HUES64 (cell line): ENCODE results near the gene TRIM43B.
"Not testable (repeated sequence)": the region's sequence is repeated elsewhere in the genome, so short reads cannot be mapped to it uniquely, and the experiment has no call there.

Experiments used
- H3K27ac ChIP-seq: 2 replicates; pipeline ENCODE4 v1.7.0; 2013; ENCODE audit warnings: low read depth, low read length, inconsistent platforms
- H3K27me3 ChIP-seq: 2 replicates; pipeline ENCODE4 v1.6.1; 2013; ENCODE audit warnings: mild to moderate bottlenecking, low read length; ENCODE audit not compliant: insufficient read depth
- H3K36me3 ChIP-seq: 2 replicates; pipeline ENCODE4 v1.6.1; 2013; ENCODE audit warnings: mild to moderate bottlenecking, low read length; ENCODE audit not compliant: insufficient read depth
- H3K4me1 ChIP-seq: 2 replicates; pipeline ENCODE4 v1.6.1; 2013; ENCODE audit warnings: mild to moderate bottlenecking, low read length, moderate library complexity; ENCODE audit not compliant: insufficient read depth
- H3K4me3 ChIP-seq: 2 replicates; pipeline ENCODE4 v1.5.1; 2013; ENCODE audit warnings: mild to moderate bottlenecking, low read length, moderate library complexity
- H3K9ac ChIP-seq: 2 replicates; pipeline ENCODE4 v1.6.1; 2013; ENCODE audit warnings: mild to moderate bottlenecking, low read depth, low read length
- H3K9me3 ChIP-seq: 2 replicates; pipeline ENCODE4 v1.6.1; 2013; ENCODE audit warnings: low read depth, low read length; ENCODE audit not compliant: insufficient read depth
- WGBS: fragments of 150-250, 120-280 bp; methylation state at CpG from one replicate; pipeline ENCODE4 v1.1.7; 2013; ENCODE audit warnings: missing lambda C conversion rate; 5-methylcytosine and 5-hydroxymethylcytosine counted together

Gene TRIM43B

DNA sequence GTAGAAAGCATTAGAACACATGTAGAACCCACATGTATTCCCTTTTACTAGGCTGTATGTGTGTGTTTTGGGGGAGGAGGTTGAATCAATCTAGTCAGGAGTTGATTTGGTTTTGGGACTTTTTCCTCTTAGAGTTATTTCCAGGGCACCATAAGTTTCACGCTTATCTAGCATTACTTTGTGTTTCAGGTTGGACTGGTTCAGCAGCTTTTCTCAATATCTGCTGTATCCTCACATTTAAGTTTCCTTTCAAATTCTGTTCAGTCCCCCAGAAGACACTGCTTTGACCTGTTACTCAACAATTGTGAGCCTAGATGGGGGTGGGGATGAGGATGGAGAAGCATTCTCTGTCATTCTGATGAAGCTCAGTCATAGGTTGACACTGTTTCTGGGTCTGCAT, 7.5 kb upstream of the TRIM43B start:
- H3K4me1 ChIP-seq, H3K27ac ChIP-seq, H3K9ac ChIP-seq, H3K27me3 ChIP-seq, H3K9me3 ChIP-seq, H3K4me3 ChIP-seq, H3K36me3 ChIP-seq: not testable (repeated sequence)
- WGBS, result 91% methylated on average over 1 of the region's 1 CpG

DNA sequence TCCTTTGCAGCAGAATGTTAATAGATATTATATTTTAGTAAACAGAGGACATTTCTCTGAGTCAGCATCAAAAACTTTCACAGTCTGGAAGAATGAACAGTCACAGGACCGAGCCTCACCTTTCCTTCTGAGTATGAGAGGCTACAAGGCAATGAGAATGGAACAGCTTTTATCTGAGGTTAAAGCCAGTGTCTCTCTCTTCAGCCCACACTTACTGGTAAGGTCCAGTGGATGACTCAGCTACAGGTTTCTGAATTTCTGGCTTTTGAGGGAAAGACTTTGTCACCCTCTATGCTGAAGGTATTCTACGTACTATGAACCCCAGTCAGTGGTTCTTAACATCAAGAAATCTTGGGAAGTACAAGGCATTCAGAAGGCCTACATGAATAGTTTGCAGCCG, 9.5 kb downstream of the TRIM43B start:
- WGBS, result no CpG with 5 or more reads among the region's 3 CpGs
- H3K36me3 ChIP-seq, result not testable (repeated sequence)

DNA sequence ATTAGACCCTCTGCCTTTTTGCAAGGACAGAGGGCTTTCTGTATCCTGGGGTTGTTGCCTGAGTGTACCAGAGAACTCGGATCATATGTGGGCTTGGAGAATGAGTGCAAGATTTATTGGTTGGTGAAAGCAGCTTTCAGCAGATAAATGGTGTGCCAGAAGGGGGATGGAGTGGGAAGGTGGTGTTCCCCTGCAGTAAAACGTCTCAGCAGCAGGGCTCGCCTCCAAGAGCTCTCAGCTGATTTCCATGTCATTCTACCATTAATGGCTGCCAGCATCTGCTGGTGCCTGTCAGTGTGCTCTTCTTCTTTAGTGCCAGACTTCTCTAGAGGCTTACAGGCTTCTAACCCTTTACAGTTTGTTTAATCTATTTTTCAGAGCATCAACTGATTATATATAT, 16.6 kb downstream of the TRIM43B start:
- not testable (repeated sequence) for H3K9ac ChIP-seq, H3K9me3 ChIP-seq, H3K4me1 ChIP-seq, H3K4me3 ChIP-seq, H3K27me3 ChIP-seq, H3K27ac ChIP-seq, H3K36me3 ChIP-seq
- WGBS, result no CpG with 5 or more reads among the region's 3 CpGs

More for the DNA sequence above, 9.5 kb downstream of the TRIM43B start:
- not testable (repeated sequence) for H3K9me3 ChIP-seq, H3K27ac ChIP-seq, H3K4me1 ChIP-seq, H3K9ac ChIP-seq, H3K27me3 ChIP-seq, H3K4me3 ChIP-seq

DNA sequence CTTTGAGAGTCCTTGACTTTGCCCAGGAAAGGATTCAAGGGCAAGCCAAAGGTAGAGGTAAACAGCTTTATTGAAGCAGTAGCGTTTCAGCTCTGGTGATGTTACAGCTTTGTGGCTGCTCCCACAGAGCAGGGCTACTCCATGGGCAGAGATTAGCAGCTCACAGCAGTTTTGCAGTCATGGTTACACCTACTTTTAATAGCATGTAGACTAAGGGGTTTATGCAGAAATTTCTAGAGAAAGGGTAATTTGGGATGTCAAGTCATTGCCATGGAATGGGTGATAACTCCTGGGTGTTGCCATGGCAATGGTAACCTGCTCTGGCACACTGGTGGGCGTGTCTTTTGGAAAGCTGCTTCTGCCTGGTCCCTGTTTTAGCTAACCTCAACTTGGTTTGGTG, 18.0 kb downstream of the TRIM43B start:
- H3K36me3 ChIP-seq, H3K4me3 ChIP-seq, H3K27ac ChIP-seq, H3K9ac ChIP-seq, H3K27me3 ChIP-seq, H3K4me1 ChIP-seq, H3K9me3 ChIP-seq: not testable (repeated sequence)
- no CpG with 5 or more reads among the region's 2 CpGs for WGBS

DNA sequence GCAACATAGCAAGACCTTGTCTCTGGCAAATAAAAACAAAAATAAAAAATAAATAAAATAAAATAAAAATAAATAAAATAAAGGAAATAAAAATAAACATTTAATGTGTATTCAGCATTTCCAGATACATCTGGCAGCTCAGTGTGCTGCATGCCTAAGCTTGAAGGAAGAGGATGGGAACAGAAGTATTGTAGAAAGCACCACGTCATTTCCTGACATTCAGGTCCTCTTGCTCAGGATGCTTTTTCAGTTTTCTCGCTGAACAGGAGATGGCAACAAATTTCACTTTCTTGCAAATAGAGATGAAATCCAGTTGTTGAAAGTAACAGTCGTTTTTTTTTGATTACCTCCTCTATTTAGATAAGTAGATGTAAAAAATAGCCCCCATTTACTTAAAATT, 21.3 kb downstream of the TRIM43B start:
- not testable (repeated sequence) for H3K36me3 ChIP-seq, H3K27ac ChIP-seq, H3K9ac ChIP-seq, H3K27me3 ChIP-seq, H3K9me3 ChIP-seq, H3K4me3 ChIP-seq, H3K4me1 ChIP-seq
- no CpG with 5 or more reads among the region's 3 CpGs for WGBS

DNA sequence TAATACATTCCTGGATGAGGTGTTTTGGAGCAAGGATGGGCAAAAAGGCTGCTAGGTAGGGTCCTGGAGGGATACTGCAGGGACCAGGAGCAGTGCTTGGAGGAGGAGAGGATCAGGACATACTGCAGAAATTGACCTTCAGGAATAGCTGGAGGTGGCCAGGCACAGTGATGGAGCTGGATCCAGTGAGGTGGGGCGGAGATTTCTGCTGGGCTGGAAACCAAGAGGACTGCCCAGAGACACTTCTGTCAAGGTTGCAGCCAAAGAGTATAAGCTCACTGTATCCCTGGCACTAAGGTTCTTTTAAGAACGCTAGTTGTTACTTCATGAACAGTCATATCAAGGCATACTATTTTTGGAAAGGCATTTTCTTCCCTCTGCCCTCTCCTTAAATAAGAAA, 39.2 kb downstream of the TRIM43B start:
- H3K36me3 ChIP-seq, H3K9me3 ChIP-seq, H3K27me3 ChIP-seq, H3K4me1 ChIP-seq, H3K27ac ChIP-seq, H3K4me3 ChIP-seq, H3K9ac ChIP-seq: not testable (repeated sequence)
- no CpG with 5 or more reads among the region's 2 CpGs for WGBS

DNA sequence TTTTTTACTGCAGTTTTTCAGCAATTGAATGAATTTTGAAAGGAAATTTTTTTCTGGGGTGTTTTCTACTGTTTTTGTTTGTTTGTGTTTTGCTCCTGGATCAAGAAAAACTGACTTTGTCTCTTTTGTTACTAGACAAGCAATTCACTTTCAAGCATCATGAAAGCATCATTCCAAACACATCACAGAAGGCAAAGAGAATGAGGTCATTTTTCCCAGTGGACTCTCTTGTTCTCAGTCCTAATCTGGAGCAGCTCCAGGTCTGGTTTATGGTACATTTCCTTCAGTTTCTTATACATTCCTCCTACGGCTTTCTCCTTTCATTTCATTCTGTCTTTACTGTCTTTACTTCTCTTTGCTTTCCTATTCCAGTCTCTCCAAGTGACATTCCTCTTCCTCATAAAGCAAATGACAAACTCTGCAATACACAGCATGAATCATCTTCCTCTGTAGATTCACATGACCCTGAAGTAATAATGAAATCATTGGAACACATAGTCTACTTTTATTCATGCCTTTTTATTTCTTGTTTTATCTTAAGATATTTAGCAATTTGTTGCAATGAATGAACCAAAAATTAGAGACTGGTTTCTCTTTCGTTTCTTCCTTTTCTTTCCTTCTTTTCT, 42.0 kb downstream of the TRIM43B start:
- H3K36me3 ChIP-seq, result not testable (repeated sequence)

DNA sequence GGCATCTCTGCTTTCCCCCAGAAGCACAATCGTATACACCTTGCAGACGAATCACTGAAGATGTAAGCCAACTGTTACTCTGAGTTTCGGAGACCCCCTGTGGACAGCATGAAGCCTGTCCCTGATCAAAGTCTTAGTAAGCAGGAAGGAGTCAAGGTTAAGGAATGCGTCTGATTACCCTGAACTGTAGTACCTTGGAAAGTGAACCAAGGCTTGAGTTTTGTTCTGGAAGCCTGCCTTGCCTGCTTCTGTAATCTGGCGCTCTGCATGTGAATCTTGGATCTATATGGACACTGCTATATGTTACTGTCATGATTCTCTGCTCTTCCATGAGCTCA, 48.7 kb downstream of the TRIM43B start:
- H3K9me3 ChIP-seq, H3K4me3 ChIP-seq, H3K27ac ChIP-seq, H3K27me3 ChIP-seq, H3K36me3 ChIP-seq, H3K9ac ChIP-seq, H3K4me1 ChIP-seq: not testable (repeated sequence)
- WGBS, result 70% methylated on average over 3 of the region's 5 CpGs

More for the DNA sequence above, 42.0 kb downstream of the TRIM43B start:
- not testable (repeated sequence) for H3K27me3 ChIP-seq, H3K4me1 ChIP-seq, H3K4me3 ChIP-seq, H3K27ac ChIP-seq, H3K9me3 ChIP-seq, H3K9ac ChIP-seq
- no CpG with 5 or more reads among the region's 2 CpGs for WGBS

DNA sequence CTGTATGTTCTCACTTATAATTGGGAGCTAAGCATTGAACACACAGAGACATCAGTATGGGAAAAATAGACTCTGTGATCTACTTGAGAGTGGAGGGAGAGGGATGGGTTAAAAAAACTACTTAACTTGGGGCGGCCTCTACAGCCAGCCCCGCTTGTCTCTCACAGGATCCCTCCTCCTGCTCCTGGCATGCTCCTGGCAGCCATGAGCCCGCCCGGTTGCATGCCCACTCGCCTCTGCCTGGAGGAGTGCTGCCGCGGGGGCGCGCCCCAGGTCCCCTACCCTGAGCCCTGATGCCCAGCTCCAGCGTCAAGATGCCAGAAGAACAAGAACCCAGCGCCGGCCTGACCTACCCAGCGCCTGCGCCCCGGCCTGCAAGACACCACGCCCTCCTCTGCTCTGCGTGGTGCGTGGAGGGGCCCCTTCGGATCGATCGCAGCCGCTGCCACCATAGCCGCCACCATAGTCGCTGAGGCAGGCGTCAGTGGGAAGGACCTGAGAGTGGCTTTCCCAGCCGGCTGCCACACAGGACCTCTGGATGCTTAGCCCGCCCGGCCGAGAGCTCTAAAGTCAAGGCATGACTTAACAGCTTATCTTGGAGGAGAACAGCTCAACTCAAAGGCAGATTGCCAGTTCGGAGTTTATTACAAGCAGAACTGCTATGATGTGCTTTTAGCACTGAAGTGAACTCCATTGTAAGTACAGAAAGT, 49.2 kb downstream of the TRIM43B start:
- not testable (repeated sequence) for H3K9me3 ChIP-seq, H3K4me1 ChIP-seq, H3K9ac ChIP-seq, H3K36me3 ChIP-seq, H3K27ac ChIP-seq, H3K4me3 ChIP-seq, H3K27me3 ChIP-seq
- no CpG with 5 or more reads among the region's 30 CpGs for WGBS

DNA sequence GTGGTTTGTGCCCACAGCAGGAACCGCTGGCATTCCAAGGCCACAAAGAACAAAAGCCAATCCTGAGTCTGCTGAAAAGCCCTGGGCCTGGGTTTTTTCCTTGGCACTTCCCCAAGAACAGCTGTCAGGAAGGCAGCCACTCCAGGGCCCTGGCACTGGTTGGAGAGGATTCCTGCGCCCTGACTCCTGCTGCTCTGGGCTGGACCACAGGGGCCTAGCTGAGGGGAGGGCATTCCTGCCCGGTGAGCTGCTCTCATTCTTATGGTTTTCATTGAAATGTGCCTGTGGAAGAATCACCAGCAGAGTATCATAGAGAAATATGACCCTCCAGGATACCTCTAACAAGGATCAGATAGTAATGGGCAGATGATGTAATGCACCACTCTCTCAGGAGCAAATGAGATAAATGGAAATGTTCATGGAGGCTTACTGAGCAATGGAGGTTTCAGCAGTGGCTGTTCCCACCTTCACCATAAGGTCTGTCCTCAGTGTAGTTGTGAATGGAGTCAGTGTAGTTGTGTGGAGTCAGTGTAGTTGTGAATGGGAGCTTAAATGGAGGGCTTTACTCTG, 50.0 kb downstream of the TRIM43B start:
- not testable (repeated sequence) for H3K27me3 ChIP-seq, H3K9ac ChIP-seq, H3K36me3 ChIP-seq, H3K9me3 ChIP-seq, H3K4me3 ChIP-seq, H3K27ac ChIP-seq, H3K4me1 ChIP-seq
- 70% methylated on average over 2 of the region's 3 CpGs for whole genome bisulfite sequencing

DNA sequence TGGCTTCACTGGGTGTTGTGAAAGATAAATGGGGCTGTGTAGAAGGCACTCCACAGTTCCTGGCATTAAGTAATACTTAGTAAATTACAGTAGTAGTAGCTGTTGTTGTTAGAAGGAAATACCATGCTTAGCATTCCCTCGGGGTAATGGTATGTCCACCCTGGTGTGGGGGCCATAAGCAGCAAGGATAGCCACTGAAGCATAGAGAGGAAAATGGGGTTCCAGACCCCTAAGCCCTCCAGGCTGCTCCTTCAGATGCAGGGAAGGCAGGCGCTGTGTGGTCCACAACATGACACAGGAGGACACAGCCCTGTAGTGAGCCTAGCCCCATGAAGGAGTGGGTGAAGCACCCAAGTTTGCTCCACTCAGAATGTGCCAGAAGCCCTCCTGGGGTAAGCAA, 50.6 kb downstream of the TRIM43B start:
- H3K9ac ChIP-seq, H3K9me3 ChIP-seq, H3K27me3 ChIP-seq, H3K4me3 ChIP-seq, H3K27ac ChIP-seq, H3K36me3 ChIP-seq, H3K4me1 ChIP-seq: not testable (repeated sequence)
- 88% methylated on average over 1 of the region's 2 CpGs for WGBS

DNA sequence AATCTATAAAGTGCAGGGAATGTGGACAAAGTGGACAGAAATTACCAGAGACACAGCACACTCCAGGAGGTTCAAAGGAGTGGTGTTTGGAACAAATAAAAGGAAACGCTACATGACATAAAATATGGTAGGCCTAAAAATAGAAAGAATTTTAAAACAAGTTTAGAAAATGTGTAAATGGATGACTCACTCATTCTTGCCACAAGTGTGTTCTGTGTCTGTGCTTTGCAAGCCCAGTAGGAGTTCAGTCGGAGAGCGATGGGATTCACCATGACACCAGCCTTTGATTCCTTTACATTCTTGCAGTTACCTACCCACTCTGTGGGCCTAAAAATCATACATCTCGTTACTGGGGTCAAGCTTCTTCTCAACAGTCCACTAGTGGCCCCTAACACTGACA, 51.2 kb downstream of the TRIM43B start:
- H3K9me3 ChIP-seq, H3K4me3 ChIP-seq, H3K9ac ChIP-seq, H3K27ac ChIP-seq, H3K4me1 ChIP-seq, H3K36me3 ChIP-seq, H3K27me3 ChIP-seq: not testable (repeated sequence)
- no CpG with 5 or more reads among the region's 4 CpGs for WGBS
